Neural progenitor cell (in vitro differentiated cells): ENCODE measurements around the gene GOLGA6L2.

Source experiments
- EZH2 ChIP-seq: fragments of 200-600 bp; sonication (generic); IDR thresholded peaks from 2 replicates; pipeline ENCODE4 v1.6.1; 2017; ENCODE audit warnings: antibody characterized with exemption, mild to moderate bottlenecking, moderate library complexity
- TF ChIP-seq, protein P1 (sequence below): fragments of 200-600 bp; sonication (generic); IDR thresholded peaks from 2 replicates; pipeline ENCODE4 v1.5.1; 2017; ENCODE audit warnings: antibody characterized with exemption, mild to moderate bottlenecking

DNA sequence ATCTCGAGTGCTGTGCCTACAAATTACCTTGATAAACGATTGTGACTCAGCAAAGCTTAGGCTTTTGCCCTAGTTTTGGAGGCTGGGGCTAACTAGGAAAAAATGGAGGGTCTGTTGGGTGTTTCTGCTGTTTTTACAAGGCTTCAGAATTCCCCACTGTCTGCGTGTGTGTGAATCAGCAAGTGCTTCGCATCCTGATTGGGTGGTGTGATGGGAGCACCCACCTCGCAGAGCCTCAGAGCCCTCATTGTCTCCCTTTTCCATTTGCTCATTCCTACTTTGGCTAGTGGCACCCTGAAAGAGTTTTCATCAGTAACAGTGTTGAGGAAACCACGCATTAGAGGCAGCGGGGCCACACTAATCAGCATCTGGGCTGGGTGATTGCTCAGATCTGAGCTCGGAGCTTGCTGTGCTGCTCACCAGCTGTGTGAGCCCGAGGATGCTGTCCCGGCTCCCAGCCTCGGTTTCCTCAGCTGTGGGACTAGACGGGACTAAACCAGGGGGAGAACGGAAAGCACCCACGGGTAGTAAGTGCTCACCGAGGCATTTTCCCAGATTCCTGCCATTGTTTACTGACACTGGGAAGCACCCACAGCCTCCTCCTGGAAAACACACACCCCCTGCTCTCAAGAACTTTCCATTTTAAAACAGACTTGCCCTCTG is 51.9 kb downstream of the GOLGA6L2 start:
- TF ChIP-seq, protein P1, sequence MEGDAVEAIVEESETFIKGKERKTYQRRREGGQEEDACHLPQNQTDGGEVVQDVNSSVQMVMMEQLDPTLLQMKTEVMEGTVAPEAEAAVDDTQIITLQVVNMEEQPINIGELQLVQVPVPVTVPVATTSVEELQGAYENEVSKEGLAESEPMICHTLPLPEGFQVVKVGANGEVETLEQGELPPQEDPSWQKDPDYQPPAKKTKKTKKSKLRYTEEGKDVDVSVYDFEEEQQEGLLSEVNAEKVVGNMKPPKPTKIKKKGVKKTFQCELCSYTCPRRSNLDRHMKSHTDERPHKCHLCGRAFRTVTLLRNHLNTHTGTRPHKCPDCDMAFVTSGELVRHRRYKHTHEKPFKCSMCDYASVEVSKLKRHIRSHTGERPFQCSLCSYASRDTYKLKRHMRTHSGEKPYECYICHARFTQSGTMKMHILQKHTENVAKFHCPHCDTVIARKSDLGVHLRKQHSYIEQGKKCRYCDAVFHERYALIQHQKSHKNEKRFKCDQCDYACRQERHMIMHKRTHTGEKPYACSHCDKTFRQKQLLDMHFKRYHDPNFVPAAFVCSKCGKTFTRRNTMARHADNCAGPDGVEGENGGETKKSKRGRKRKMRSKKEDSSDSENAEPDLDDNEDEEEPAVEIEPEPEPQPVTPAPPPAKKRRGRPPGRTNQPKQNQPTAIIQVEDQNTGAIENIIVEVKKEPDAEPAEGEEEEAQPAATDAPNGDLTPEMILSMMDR: no peak
- no peak for TF ChIP-seq EZH2
